CD4-positive, alpha-beta T cell treated with Interferon alpha-2 for 1 hour (primary cell): ENCODE results near the gene RPS2.
"Not testable (repeated sequence)": the region's sequence is repeated elsewhere in the genome, so short reads cannot be mapped to it uniquely, and the experiment has no call there.

ENCODE experiments used
- DNase-seq, 2 donors: peaks; one replicate each; pipeline ENCODE4 v3.0.0-alpha.2; 2020 to 2022

The RPS2 gene

DNA sequence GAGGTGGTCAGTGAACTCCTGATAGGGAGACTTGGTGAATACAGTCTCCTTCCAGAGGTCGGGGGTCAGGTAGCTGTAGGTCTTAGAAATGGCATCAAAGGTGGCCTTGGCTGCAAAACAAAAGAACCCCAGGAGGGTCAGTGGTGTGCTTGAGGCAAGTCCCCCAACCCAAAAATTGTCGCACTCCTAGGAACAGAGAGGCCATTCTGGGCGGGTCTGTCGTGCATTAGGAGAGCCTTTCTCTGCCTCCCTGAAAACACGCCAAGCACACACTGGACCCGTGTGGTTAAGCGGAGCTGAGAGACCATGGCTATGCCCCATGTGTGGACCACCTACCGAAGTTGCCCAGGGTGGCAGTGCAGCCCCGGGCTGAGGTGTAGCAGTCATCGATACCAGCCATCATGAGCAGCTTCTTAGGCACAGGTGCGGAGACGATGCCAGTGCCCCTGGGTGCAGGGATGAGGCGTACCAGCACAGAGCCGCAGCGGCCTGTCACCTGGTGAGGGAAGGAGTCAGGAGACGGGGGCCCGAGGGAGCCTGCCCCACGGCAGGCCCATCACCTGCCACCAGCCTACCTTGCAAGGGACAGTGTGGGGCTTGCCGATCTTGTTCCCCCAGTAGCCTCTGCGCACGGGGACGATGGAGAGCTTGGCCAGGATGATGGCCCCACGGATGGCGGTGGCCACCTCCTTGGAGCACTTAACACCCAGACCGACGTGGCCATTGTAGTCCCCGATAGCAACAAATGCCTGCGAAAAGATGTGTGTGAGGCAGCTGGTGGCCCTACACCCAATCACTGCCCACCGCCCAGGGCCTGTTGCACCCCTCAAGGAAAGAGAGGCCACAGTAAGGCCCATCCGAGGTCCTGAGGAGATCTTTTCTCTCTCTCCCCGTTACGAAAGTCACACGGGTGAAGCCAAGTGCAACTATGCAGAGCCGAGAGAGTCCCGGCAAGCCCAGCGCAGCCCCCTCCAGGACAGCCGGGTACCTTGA, 2.2 kb downstream of the RPS2 start:
- not testable (repeated sequence) for DNase-seq

DNA sequence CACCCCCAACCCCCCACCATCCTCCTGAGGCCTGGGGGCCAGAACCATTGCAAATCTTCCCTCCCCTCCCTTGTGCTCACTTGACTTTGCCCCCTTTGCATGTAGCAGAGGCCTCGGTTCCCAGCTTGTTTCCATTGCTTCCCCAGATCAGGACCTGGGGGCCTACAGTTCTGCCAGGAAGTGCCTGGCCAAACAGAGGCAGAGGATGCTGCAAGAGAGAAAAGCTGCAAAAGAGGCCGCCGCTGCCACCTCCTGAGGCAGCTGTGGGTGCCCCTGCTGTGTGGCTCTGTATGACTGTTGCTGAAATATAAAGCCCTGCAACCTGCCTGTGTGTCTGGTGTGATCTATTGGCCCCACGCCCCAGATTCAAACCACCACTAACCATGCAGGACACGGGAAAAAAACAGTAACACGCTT, 3.0 kb downstream of the RPS2 start:
- no peak for DNase-seq

DNA sequence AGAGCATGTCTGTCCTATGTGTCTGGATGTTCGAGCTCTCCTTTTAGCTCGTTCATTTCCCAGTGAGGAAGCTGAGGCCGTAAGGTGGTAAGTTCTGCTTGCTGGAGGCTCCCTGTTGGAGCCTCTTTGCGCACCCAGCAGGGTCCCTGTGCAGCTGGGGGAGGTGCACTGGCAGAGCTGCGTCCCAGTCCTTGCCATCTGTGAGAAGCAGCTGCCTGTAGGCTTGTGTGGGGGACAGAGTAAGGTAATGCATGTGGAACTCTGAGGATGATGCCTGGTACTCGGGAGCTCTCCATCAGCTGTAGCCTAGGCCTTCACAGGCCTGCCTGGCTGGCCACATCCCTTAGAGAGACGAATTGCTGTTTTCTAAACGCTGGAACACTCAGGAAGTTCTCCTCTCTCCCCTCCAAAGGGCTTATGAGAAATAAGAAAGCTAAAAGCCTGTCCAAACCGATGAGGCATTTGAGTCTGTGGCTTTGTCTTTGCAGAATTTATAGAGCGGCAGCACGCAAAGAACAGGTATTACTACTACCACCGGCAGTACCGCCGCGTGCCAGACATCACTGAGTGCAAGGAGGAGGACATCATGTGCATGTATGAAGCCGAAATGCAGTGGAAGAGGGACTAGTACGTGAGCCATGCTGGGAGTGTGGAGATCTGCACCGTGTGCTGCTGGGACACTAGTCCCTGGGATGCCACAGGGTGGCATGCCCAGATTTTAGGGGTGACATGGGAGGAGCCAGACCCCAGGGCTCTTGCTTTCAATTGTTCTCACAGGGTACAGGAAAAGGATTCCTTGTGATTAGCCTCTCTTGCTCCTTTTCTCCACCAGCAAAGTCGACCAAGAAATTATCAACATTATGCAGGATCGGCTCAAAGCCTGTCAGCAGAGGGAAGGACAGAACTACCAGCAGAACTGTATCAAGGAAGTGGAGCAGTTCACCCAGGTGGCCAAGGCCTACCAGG, 3.7 kb downstream of the RPS2 start:
- DNase-seq, result peak in 1 of 2 donors; percentile 50

DNA sequence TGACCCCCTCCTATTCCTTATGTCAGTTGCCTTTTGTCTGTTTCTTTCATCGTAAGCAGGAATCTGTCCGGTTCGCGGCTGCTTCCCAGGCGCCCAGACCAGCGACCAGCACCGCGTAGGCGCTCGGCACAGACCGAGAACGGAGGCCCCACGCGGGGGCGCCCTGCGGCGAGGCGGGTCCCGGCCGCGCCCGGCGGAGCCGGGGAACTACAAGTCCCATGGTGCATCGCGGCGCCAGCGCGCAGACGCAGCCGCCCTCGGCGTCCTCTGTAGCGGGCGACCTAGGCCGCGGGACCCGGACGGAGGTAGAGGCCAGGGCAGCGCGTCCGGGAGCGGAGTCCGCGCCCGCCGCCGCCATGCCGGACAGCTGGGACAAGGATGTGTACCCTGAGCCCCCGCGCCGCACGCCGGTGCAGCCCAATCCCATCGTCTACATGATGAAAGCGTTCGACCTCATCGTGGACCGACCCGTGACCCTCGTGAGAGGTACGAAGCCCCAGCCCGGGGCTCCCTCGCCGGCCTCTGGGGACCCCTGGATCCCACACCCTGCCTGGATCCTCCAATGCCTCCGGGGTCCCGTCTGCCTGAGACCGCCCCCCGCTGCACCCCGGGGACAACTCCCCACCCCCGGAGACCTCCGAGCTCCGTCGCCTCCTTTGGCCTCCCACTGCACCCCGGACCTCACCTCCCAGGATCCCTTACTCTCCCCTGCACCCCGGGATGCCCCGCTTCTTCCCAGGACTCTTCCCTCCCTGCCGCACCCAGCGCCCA, 5.2 kb downstream of the RPS2 start, which contains the start of gene NDUFB10:
NDUFB10 (plus strand) TSS at position 270 of the 771 bp plus-strand sequence; CDS start at position 357, 87 bp downstream.
- DNase-seq, result peak; percentile 87 to 93

DNA sequence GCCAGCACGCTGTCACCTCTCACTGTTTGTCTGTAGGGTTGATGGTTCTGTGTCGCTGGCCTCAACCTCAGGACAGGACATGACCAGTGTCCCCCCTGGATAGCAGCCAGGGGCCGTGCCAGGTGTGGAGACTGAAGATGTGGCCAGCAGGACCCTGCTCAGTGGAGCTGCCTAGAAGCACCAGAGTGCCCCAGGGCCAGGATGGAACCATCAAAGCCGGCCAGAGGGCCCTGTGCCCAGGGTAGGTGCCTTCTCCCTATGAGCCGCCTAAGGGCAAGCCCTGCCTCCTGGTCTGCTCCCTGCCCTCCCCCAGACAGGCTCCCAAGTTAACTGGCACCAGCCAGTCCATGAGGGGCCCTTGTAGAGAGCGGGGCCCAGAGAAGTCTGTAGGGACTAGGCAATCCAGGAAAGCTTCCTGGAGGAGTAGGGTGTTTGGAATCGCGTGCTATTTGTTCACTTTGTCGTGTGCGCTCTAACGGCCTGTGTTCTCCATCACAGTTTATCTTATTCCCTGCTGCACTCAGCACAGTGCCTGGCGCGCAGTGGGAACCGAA, 5.8 kb downstream of the RPS2 start:
- DNase-seq, result no peak

DNA sequence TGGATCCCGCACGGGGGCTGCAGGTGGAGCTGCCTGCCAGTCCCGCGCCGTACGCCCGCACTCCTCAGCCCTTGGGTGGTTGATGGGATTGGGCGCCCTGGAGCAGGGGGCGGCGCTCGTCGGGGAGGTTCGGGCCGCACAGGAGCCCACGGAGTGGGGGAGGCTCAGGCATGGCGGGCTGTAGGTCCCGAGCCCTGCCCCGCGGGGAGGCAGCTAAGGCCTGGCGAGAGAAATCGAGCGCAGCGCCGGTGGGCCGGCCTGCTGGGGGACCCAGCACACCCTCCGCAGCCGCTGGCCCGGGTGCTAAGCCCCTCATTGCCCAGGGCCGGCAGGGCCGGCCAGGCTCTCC, 6.5 kb downstream of the RPS2 start:
- not testable (repeated sequence) for DNase-seq

DNA sequence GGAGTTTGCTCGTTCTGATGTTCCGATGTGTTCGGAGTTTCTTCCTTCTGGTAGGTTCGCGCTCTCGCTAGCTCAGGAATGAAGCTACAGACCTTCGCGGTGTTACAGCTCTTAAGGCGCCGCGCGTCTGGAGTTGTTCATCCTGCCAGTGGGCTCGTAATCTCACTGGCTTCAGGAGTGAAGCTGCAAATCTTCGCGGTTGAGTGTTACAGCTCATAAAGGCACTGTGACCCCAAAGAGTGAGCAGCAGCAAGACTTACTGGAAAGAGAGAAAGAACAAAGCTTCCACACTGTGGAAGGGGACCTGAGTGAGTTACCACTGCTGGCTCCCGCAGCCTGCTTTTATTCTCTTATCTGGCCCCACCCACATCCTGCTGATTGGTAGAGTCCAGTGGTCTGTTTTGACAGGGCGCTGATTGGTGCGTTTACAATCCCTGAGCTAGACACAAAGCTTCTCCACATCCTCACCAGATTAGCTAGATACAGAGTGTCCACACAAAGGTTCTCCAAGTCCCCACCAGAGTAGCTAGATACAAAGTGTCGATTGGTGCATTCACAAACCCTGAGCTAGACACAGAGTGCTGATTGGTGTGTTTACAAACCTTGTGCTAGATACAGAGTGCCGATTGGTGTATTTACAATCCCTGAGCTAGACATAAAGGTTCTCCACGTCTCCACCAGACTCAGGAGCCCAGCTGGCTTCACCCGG, 7.0 kb downstream of the RPS2 start:
- DNase-seq, result not testable (repeated sequence)

DNA sequence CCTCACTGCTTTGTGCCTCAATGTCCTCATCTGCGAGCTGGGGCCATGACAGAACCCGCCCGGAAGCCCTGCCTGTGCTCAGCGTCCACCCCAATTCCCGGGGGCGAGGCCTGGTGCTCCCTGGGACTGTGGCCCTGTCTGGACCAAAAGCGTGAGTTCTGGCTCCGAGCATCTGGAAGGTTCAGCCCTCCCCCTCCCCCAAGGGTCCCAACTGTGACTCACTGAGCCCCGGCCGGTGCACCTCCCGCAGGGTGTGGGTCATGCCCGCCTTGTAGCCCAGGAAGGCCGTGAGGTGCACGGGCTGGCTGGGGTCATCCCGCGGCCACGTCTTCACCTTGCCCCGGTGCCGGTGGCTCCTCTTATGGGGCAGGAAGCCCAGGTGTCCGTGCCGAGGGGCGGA, 10.9 kb downstream of the RPS2 start:
- DNase-seq, result no peak

DNA sequence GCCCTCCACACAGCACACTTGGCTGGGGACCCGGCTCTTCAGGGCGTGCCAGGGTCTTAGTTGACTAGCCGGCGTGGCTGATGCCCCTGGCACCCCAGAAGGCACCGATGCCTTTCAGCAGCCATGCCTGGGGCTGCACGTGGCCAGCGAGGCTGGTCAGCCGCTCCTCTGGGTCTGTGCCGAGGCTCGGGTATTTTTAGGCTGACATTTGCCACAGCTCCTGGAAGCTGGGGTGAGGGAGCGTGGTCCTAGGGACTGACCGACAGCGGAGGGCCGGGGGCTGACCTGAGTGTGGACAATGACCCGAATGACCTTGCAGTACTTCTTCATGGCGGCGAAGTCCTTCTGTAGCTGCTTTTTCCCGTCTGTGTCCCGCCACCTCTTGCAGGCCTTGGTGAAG, 14.1 kb downstream of the RPS2 start:
- DNase-seq, result no peak

DNA sequence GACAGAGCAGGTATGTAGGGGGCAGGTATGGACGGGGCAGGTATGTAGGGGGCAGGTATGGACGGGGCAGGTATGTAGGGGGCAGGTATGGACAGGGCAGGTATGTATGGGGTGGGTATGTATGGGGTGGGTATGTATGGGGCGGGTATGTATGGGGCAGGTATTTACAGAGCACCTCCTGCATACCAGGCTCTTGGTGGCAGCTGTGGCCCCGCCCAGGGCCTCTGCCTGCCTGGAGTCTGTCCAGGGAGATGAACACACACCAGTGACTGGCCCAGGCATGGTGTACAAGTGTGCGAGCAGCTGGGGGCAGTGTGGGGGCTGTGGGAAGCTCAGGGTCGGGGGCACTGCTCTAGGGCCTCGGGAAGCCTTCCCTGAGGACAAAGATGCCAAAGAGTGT, 14.6 kb downstream of the RPS2 start:
- DNase-seq, result no peak

DNA sequence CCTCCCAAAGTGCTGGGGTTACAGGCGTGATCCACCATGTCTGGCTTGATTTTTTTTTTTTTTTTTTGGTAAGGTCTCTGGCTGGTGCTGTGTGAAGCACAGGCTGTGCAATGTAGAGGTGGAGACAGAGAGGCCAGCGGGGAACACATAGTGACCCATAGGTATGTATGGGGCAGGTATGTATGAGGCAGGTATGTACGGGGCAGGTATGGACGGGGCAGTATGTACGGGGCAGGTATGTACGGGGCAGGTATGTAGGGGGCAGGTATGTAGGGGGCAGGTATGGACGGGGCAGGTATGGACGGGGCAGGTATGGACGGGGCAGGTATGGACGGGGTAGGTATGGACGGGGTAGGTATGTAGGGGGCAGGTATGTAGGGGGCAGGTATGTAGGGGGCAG, 15.1 kb downstream of the RPS2 start:
- no peak for DNase-seq

DNA sequence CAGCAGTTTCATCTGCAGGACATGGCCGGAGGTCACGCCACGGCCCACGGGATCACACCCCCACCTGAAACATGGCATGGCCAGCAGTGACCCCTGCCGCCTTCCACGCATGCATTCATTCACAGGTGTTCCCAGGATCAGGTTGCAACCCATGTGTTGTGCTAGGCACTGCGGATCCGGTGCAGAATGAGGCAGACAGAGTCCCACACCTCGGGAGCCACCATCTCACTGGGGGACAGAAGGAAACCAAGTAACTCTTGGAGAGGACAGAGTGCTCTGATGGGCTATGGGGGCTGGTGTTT, 17.3 kb downstream of the RPS2 start:
- DNase-seq, result no peak

DNA sequence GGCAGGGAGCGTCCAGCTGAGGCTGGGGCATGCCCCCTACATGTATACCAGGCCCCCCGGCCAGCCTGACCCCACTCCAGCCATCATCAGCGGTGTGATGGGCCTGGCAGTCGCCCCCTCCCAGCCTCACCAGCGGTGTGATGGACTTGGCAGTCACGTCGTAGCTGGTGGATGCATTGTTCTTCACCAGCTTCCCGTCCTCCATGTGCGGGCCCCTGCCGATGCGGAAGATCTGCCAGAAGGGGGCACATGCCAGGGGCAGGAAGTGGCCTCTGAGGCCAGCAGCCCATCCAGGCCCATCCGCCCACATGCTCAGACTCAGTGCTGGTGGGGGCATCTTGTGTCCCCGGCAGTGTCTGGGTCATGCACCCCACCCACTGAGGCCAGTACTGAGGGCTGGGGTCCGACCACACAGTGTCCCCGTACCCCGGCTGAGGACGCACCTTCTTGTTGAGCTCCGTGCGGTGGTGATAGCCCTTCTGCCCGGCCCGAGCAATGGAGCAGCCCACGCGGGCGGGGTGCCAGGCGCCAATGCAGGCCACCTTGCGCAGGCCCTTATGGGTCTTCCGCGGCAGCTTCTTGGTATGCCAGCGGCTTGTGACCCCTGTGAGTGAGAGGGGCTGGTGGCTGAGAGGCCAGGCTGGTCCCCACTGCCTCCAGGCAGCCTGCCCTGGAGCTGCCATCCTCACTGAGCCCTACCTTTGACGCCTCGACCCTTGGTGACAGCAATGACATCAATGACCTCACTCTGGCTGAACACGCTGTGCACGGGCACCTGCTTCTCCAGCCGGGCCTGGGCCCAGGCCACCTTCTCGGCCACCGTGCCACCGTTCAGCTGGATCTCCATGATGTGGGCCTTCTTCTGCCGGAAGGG, 17.9 kb downstream of the RPS2 start:
- no peak for DNase-seq

DNA sequence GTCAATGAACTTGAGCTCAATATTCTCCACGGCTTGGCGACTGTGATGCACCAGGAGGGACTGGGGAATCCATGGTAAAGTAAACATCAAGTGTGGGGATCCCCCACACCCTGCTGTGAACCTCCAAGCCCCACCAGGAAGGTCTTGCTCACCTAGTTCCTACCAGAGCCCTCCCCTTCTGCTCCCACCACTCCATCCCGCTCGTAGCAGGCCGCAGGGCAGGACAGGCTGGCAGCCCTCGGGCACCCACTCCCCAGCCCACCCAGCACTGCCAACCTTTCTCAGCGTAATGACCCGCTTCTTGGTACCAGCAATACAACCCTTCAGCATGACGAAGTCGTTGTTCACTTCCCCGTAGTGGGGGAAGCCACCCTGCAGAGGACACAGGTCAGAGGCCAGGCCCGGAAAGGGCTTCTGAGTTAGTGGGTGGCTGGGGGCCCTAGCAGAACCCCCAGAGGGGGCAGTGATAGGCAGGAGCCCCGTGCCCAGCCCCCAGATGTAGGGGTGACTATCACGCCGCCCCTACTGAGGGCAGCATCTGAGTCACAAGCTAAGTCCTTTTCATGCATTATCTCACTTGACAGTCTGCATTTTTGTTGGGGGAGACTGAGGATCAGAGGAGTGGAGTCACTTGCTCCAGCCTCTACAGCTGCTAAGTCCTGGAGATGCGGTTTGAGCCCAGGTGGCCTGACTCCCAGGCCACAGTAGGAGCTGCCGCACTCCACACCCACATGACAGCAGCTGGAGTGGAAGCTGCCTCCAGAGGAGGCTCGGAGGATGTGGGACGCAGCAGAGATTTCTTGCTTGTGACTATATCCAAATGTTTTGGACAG, 18.9 kb downstream of the RPS2 start:
- no peak for DNase-seq

DNA sequence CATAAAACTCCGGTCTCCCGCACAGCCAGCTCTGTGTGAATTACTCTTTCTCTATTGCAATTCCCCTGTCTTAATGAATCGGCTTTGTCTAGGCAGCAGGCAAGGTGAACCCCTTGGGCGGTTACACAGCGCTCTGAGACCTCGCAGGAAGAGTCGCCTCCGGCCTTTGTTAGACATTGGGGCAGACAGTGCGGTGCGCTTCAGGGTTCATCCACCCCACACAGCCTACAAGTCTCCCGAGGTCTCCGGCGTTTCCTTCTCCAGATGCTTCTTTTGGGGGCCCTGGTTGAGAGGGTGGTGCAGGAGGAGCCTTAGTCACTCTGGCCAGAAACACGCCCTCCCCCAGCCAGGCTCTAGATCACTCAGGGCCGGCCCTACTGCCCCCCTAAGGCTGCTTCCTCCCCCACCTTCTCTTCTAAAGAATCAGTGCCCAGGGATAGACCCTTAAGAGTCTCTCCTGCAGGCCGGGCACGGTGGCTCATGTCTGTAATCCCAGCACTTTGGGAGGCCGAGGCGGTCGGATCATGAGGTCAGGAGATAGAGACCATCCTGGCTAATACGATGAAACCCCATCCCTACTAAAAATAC, 19.9 kb downstream of the RPS2 start:
- DNase-seq, result no peak

DNA sequence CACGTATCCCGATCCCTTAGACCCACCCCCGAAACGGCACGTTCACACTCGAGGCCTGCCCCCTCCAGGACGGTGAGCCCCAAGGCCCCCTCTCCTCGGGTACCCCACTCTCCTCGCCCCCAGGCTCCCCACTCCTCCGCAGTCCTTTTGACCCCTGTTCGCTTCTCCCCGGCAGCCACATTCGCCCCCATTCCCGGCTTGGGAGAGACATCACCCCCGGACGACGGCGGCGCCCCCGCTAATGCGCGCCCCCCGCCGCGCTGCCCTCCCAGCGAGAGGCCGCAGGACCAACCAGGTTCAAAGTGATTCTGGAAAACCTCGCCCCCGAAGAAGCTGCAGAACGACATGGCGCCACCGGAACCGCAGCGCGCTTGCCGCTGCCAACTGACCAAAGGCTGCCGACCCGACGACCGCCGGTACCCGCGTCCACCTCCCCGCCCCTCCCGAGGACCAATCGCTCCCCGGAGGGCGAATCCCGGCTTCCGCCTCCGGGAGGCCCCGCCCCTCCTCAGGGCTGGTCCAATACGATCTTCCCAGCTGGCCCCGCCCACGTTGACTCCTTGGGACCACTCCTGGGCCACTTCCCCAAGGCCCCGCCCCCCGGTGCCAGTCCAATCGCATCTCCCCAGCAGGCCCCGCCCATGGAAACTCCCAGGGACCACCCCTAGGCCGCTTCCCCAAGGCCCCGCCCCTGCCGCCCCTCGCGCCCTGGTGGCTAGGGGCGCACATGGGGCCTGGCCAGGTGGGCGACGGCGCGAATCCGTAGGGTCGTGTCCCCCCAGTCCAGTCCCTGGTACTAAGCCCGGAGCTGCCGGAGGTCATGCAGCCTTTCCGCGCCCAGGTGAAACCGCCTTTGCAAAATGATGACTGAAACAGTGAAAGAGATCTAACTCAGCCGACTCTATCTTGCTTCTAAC, 21.6 kb downstream of the RPS2 start, which contains the start of gene MSRB1:
MSRB1 (minus strand) TSS at position 390 of the 917 bp plus-strand sequence; CDS start at position 347, 43 bp downstream.
- DNase-seq, result peak; percentile 99

DNA sequence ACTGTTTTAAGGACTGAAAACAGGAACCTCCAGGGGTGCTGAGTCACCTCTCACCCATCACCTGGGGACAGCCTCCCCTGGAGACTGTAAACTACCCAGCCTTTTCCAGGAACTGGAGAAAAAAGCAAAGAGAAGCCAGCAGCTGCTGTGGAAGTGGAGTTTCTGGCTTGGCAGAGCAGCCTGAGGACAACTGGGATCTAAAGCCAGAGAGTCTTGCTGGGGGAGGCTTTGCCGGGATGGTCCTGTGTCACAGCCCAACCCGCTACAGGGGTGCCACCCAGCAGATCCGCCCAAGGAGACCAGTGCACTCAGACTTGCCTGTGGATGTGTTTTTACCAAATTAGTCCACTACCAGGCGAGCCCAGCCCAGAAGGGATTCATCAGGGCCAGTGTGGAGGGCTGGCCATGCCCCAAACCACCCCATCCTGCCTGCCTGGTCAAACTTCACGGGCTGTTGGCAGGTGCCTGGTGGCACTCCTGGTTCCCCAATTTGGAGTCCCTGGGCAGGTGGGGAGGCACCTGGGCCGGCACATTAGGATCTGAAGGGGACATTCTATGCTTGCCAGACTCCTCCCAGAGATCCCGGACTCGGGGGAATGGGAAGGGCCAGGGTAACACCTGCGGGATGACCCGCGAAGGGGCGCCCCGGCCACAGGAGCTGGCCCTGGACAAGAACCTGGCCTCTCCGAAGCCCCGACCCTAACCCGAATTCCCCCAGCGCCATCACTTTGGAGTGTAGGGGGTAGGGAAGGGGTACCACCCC, 22.4 kb downstream of the RPS2 start:
- DNase-seq, result peak; percentile 32 to 61
